Thyroid gland (tissue), 4 donors: ENCODE measurements around the gene APRT.

Experiments
- CTCF ChIP-seq, 6 experiments: fragments of 200-600 bp in 3 of 6; fragments of 450-650 bp in 3 of 6; sonication (generic) in 3 of 6; IDR thresholded peaks; one replicate each; pipeline ENCODE4 v1.5.1; 2016 to 2019; ENCODE audit warnings: antibody characterized with exemption in 6 of 6, mild to moderate bottlenecking in 2 of 6, inconsistent platforms in 1 of 6, moderate library complexity in 1 of 6
- POLR2A ChIP-seq, 2 donors: fragments of 450-650 bp; IDR thresholded peaks; one replicate each; pipeline ENCODE4 v1.6.1; 2017; ENCODE audit warnings: antibody characterized with exemption in 2 of 2, mild to moderate bottlenecking in 2 of 2, moderate library complexity in 1 of 2

- no peak for TF ChIP-seq CTCF (IDR thresholded peaks at IDR 0.05)
- no peak for TF ChIP-seq POLR2A (IDR thresholded peaks at IDR 0.05)
Measured at GRCh38 chr16:88835818-88836217, 24.1 kb upstream of the APRT start.
